Central memory CD8-positive, alpha-beta T cell (primary cell): ENCODE results near the gene PSG3.
"Not testable (repeated sequence)": the region's sequence is repeated elsewhere in the genome, so short reads cannot be mapped to it uniquely, and the experiment has no call there.

ENCODE experiments used
- ATAC-seq: fragments of 150-1000 bp; cut with Tn5 transposase; replicated peaks from 2 replicates; pipeline ENCODE4 v1.10.0; 2022; ENCODE audit warnings: mild to moderate bottlenecking, moderate FRiP score, moderate number of reproducible peaks; ENCODE audit not compliant: poor library complexity, severe bottlenecking; ENCODE audit errors: extremely low read depth
- DNase-seq, 2 donors: peaks; one replicate each; pipeline ENCODE4 v3.0.0; 2021; ENCODE audit warnings: low spot score in 2 of 2
- H3K27ac Mint-ChIP-seq: one replicate; pipeline ENCODE4 v1.8.0; 2022; ENCODE audit warnings: low read depth, mild to moderate bottlenecking, moderate library complexity, mixed read lengths
- H3K27me3 Mint-ChIP-seq: one replicate; pipeline ENCODE4 v1.8.0; 2022; ENCODE audit warnings: mixed read lengths
- H3K36me3 Mint-ChIP-seq: one replicate; pipeline ENCODE4 v1.8.0; 2022; ENCODE audit warnings: mild to moderate bottlenecking, moderate library complexity, mixed read lengths; ENCODE audit not compliant: insufficient read depth
- H3K4me1 Mint-ChIP-seq: one replicate; pipeline ENCODE4 v1.8.0; 2022; ENCODE audit warnings: mixed read lengths
- H3K4me3 Mint-ChIP-seq: one replicate; pipeline ENCODE4 v1.8.0; 2022; ENCODE audit warnings: mild to moderate bottlenecking, moderate library complexity, mixed read lengths
- H3K9me3 Mint-ChIP-seq: one replicate; pipeline ENCODE4 v1.8.0; 2022; ENCODE audit warnings: mixed read lengths

Gene PSG3

GRCh38 chr19:42740381-42740780 lies at the start of gene PSG3:
Gene PSG3, minus strand, starts transcription at chr19:42740481. Its CDS starts 97 bp downstream, at chr19:42740384.
- H3K4me3 Mint-ChIP-seq, ATAC-seq, H3K36me3 Mint-ChIP-seq, H3K9me3 Mint-ChIP-seq, H3K27ac Mint-ChIP-seq, DNase-seq, H3K4me1 Mint-ChIP-seq: not testable (repeated sequence)
- peaks cover 56% of the 10 kb centered on the region for H3K27me3 Mint-ChIP-seq

- H3K27ac Mint-ChIP-seq = not testable (repeated sequence)
Observed at GRCh38 chr19:42788766-42789165, 48.5 kb upstream of the PSG3 start.

GRCh38 chr19:42787766-42788165 lies 47.5 kb upstream of the PSG3 start:
- H3K9me3 Mint-ChIP-seq, H3K36me3 Mint-ChIP-seq, DNase-seq, ATAC-seq, H3K27ac Mint-ChIP-seq, H3K4me1 Mint-ChIP-seq, H3K4me3 Mint-ChIP-seq: not testable (repeated sequence)
- peaks cover 22% of the 10 kb centered on the region for H3K27me3 Mint-ChIP-seq

More at GRCh38 chr19:42788766-42789165, 48.5 kb upstream of the PSG3 start:
- H3K9me3 Mint-ChIP-seq = peaks cover 16% of the 10 kb centered on the region
- H3K27me3 Mint-ChIP-seq = peaks cover 31% of the 10 kb centered on the region
- not testable (repeated sequence) for ATAC-seq, H3K36me3 Mint-ChIP-seq, DNase-seq, H3K4me1 Mint-ChIP-seq, H3K4me3 Mint-ChIP-seq

- not testable (repeated sequence) for H3K4me1 Mint-ChIP-seq
Observed at GRCh38 chr19:42776750-42777612, 36.7 kb upstream of the PSG3 start.

GRCh38 chr19:42774510-42775158 lies 34.4 kb upstream of the PSG3 start:
- H3K9me3 Mint-ChIP-seq, H3K4me3 Mint-ChIP-seq: not testable (repeated sequence)

More at GRCh38 chr19:42776750-42777612, 36.7 kb upstream of the PSG3 start:
- not testable (repeated sequence) for H3K4me3 Mint-ChIP-seq, DNase-seq, H3K9me3 Mint-ChIP-seq, ATAC-seq, H3K27ac Mint-ChIP-seq, H3K36me3 Mint-ChIP-seq
- peaks cover 71% of the 10 kb centered on the region for H3K27me3 Mint-ChIP-seq

DNA sequence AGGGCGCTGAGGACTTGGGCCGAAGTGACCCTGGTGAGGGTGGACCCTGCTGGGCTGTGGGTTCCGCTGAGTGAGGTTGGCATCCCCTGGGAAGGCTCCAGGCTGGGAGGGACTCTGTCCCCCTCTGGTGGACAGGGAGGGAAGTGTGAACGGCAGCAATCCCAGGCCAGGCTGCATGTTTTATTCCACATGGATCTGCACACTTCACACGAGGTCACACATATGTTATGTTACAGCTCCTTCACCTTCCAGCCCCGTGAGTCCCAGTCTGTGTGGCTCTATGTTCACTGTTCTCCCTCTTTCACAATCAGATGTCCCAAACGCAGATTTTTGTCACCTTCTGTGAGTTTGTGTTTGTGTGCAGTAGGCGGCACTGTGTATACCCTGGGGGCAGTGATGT lies 27.0 kb upstream of the PSG3 start:
- H3K9me3 Mint-ChIP-seq, H3K27ac Mint-ChIP-seq, H3K4me1 Mint-ChIP-seq, ATAC-seq, H3K4me3 Mint-ChIP-seq, H3K36me3 Mint-ChIP-seq, DNase-seq: not testable (repeated sequence)
- peaks cover 39% of the 10 kb centered on the region for H3K27me3 Mint-ChIP-seq

More at GRCh38 chr19:42774510-42775158, 34.4 kb upstream of the PSG3 start:
- not testable (repeated sequence) for H3K27ac Mint-ChIP-seq, ATAC-seq, H3K36me3 Mint-ChIP-seq, DNase-seq, H3K4me1 Mint-ChIP-seq
- H3K27me3 Mint-ChIP-seq = peaks cover 61% of the 10 kb centered on the region

- H3K36me3 Mint-ChIP-seq, H3K9me3 Mint-ChIP-seq, H3K4me1 Mint-ChIP-seq, ATAC-seq, H3K27ac Mint-ChIP-seq, H3K4me3 Mint-ChIP-seq, DNase-seq: not testable (repeated sequence)
- H3K27me3 Mint-ChIP-seq = peaks cover 35% of the 10 kb centered on the region
Observed at GRCh38 chr19:42766871-42767270, 26.6 kb upstream of the PSG3 start.

GRCh38 chr19:42764836-42765235 lies 24.6 kb upstream of the PSG3 start:
- no peak for DNase-seq
- Mint-ChIP-seq H3K27me3 (peaks cover 31% of the 10 kb centered on the region), H3K27ac (no peak overlapping the region), H3K36me3 (no peaks in the 10 kb centered on the region), H3K4me3 (no peak overlapping the region), H3K9me3 (no peaks in the 10 kb centered on the region), H3K4me1 (peaks cover 8% of the 10 kb centered on the region)
- no peak for ATAC-seq

- DNase-seq (no peak), ATAC-seq (no peak)
- H3K9me3 Mint-ChIP-seq = no peaks in the 10 kb centered on the region
Observed at GRCh38 chr19:42762789-42763188, 22.5 kb upstream of the PSG3 start.

DNA sequence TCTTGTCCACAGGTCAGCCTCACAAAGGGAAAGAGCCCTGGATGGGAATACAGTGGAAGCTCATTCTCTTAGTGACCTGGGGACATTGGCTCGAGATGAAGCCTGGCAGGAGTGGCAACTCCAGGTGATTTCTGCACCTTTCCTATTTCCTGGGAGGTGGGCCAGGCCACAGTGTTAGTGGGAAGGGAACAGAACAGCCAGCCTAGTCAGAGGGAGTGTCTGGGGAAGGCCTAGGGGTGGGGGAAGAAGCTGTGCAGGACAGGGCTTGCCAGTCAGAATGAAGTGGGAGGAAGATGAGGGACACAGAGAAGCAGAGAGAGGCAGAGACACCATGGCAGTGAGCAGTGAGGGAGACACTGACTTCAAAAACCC lies 21.6 kb upstream of the PSG3 start:
- H3K27ac Mint-ChIP-seq, H3K4me3 Mint-ChIP-seq, ATAC-seq: not testable (repeated sequence)

More at GRCh38 chr19:42762789-42763188, 22.5 kb upstream of the PSG3 start:
- Mint-ChIP-seq H3K27ac (no peak overlapping the region), H3K4me3 (no peak overlapping the region), H3K4me1 (peaks cover 8% of the 10 kb centered on the region), H3K36me3 (no peaks in the 10 kb centered on the region), H3K27me3 (peaks cover 31% of the 10 kb centered on the region)

GRCh38 chr19:42760954-42761923 lies 21.0 kb upstream of the PSG3 start:
- ATAC-seq, DNase-seq, H3K27ac Mint-ChIP-seq, H3K4me3 Mint-ChIP-seq, H3K36me3 Mint-ChIP-seq, H3K9me3 Mint-ChIP-seq, H3K4me1 Mint-ChIP-seq: not testable (repeated sequence)
- H3K27me3 Mint-ChIP-seq = peaks cover 19% of the 10 kb centered on the region

More for the DNA sequence above, 21.6 kb upstream of the PSG3 start:
- H3K9me3 Mint-ChIP-seq, H3K36me3 Mint-ChIP-seq, DNase-seq, H3K4me1 Mint-ChIP-seq: not testable (repeated sequence)
- peaks cover 25% of the 10 kb centered on the region for H3K27me3 Mint-ChIP-seq

DNA sequence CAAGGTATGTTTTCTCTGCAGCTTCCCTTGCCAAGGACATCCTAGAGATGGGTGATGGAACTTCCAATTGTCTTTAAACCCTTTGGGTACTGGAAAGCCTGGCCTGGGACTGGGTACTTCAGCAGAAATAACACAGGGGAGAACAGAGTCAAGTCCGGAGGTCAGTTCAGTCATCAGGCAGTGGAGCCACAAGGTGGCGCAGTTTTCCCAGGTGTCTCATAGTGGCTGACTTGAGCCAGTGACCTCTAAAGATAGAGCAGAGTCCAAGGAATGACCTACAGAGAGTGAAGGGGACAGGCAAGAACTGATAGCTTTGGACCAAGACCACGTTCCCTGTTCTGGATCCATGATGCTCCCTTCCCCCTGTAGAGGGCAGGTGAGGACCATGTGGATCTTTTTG lies 18.4 kb upstream of the PSG3 start:
- H3K36me3 Mint-ChIP-seq, H3K4me3 Mint-ChIP-seq, DNase-seq, H3K9me3 Mint-ChIP-seq, H3K4me1 Mint-ChIP-seq, ATAC-seq, H3K27ac Mint-ChIP-seq: not testable (repeated sequence)
- peaks cover 23% of the 10 kb centered on the region for H3K27me3 Mint-ChIP-seq
